ENCODE measurements around the gene BORA.

GRCh38 chr13:72792640-72793039 is 64.9 kb downstream of the BORA start:
- TF ChIP-seq CTCF (conservative IDR thresholded peaks at IDR 0.05; ENCODE audit: low read length) (no peak), EZH2phosphoT487 (IDR thresholded peaks at IDR 0.05; ENCODE audit: borderline replicate concordance) (no peak)
